HCT116 (cell line): Measurements from ENCODE around the gene GALK1. TPM values are rescaled to one million over a fixed set of nuclear protein-coding genes. Genes with fewer than 3 reads are reported as not detected.

ENCODE experiments used
- ATAC-seq: fragments of 200-7000 bp; cut with Tn5 transposase; 2 replicates; pipeline ENCODE4 v1.9.1; 2020; ENCODE audit warnings: mild to moderate bottlenecking, moderate library complexity
- BruUV-seq: library from RNA; stranded (reverse); fragments of 400-500 nt; replicated peaks from 2 replicates; lab custom pipeline; 2021; lab: Mats Ljungman, UMichigan
- CTCF ChIA-PET: fragments of 300-600 bp; sonication (Branson Sonifier 250); formaldehyde crosslinking; loops from one replicate; lab custom pipeline; 2021; ENCODE audit warnings: antibody characterized with exemption; lab: Charles Lee
- POLR2A ChIA-PET: fragments of 300-600, 350-600 bp; sonication (Branson Sonifier 250); formaldehyde crosslinking; loops from one replicate; lab custom pipeline; 2021; ENCODE audit warnings: antibody characterized with exemption; lab: Charles Lee
- RAD21 ChIA-PET, 2 experiments: fragments of 300-600 bp; sonication (Branson Sonifier 250); formaldehyde crosslinking; loops; one replicate each; lab custom pipeline; 2023; ENCODE audit warnings: low total read pairs in 2 of 2; ENCODE audit not compliant: uncharacterized antibody in 2 of 2, unreplicated experiment in 2 of 2, low non-redundant PET in 1 of 2; lab: Charles Lee
- DNase-seq: peaks from one replicate; pipeline ENCODE4 v3.0.0-alpha.2; 2010; ENCODE audit warnings: low read depth, low spot score
- H2AFZ ChIP-seq: fragments of 200-600 bp; shearing (Covaris generic), sonication (generic); 2 replicates; pipeline ENCODE4 v1.6.1; 2017; ENCODE audit warnings: low read depth, mixed run types, mixed read lengths, antibody characterized with exemption, low read length; ENCODE audit not compliant: poor library complexity, severe bottlenecking
- H3K27ac ChIP-seq: 2 replicates; pipeline ENCODE4 v1.5.1; 2012; ENCODE audit warnings: low read depth, low read length
- H3K27me3 ChIP-seq: fragments of 200-600 bp; sonication (generic); 2 replicates; pipeline ENCODE4 v1.6.1; 2016; ENCODE audit warnings: mixed run types, low read length, mixed read lengths; ENCODE audit not compliant: insufficient read depth
- H3K36me3 ChIP-seq, 2 experiments: fragments of 200-500 bp in 1 of 2; fragments of 200-600 bp in 1 of 2; sonication (Bioruptor generic) in 1 of 2; sonication (generic) in 1 of 2; 2 replicates each; pipeline versions ENCODE4 v1.5.1 to v1.6.1; 2014 to 2016; ENCODE audit warnings: low read length in 2 of 2, inconsistent platforms in 1 of 2, mixed read lengths in 1 of 2, mixed run types in 1 of 2; ENCODE audit not compliant: insufficient read depth in 2 of 2, control insufficient read depth in 1 of 2
- H3K4me1 ChIP-seq, 2 experiments: fragments of 200-600 bp in 1 of 2; sonication (generic) in 1 of 2; 2 replicates each; pipeline versions ENCODE4 v1.5.1 to v1.6.1; 2012 to 2017; ENCODE audit warnings: low read length in 2 of 2, inconsistent platforms in 1 of 2, mild to moderate bottlenecking in 1 of 2, mixed read lengths in 1 of 2, mixed run types in 1 of 2, moderate library complexity in 1 of 2; ENCODE audit not compliant: insufficient read depth in 2 of 2, control insufficient read depth in 1 of 2
- H3K4me2 ChIP-seq: fragments of 200-600 bp; sonication (generic); 2 replicates; pipeline ENCODE4 v1.6.1; 2017; ENCODE audit warnings: mixed run types, low read length, mixed read lengths
- H3K4me3 ChIP-seq, 2 experiments: fragments of 200-600 bp in 1 of 2; sonication (generic) in 1 of 2; replicated peaks in 1 of 2; 2 replicates each; pipeline ENCODE4 v1.5.1; 2011 to 2016; ENCODE audit warnings: low read length in 2 of 2, control low read depth in 1 of 2, low read depth in 1 of 2, mild to moderate bottlenecking in 1 of 2, mixed read lengths in 1 of 2, mixed run types in 1 of 2
- H3K79me2 ChIP-seq: fragments of 200-600 bp; sonication (generic); 2 replicates; pipeline ENCODE4 v1.6.1; 2017; ENCODE audit warnings: mild to moderate bottlenecking, mixed run types, low read length, moderate library complexity, mixed read lengths; ENCODE audit not compliant: insufficient read depth
- H3K9ac ChIP-seq: fragments of 200-600 bp; sonication (generic); 2 replicates; pipeline ENCODE4 v1.6.1; 2016; ENCODE audit warnings: low read length, mixed read lengths
- H3K9me2 ChIP-seq: fragments of 200-600 bp; sonication (generic), shearing (Covaris generic); 2 replicates; pipeline ENCODE4 v1.6.1; 2017; ENCODE audit warnings: mixed run types, mild to moderate bottlenecking, moderate library complexity; ENCODE audit not compliant: insufficient read depth
- H3K9me3 ChIP-seq, 2 experiments: fragments of 200-500 bp in 1 of 2; fragments of 200-600 bp in 1 of 2; sonication (Bioruptor generic) in 1 of 2; sonication (generic) in 1 of 2; 2 replicates each; pipeline ENCODE4 v1.6.1; 2014 to 2017; ENCODE audit warnings: low read length in 2 of 2, mixed read lengths in 2 of 2, inconsistent platforms in 1 of 2, low read depth in 1 of 2, mild to moderate bottlenecking in 1 of 2, mixed run types in 1 of 2, moderate library complexity in 1 of 2; ENCODE audit not compliant: control insufficient read depth in 1 of 2, insufficient read depth in 1 of 2
- H4K20me1 ChIP-seq: fragments of 200-600 bp; sonication (generic), shearing (Covaris generic); 2 replicates; pipeline ENCODE4 v1.6.1; 2017; ENCODE audit warnings: mixed run types, mild to moderate bottlenecking, moderate library complexity; ENCODE audit not compliant: insufficient read depth
- CEBPB ChIP-seq: IDR thresholded peaks from 2 replicates; pipeline ENCODE4 v1.6.1; 2012; ENCODE audit warnings: low read depth
- MAX ChIP-seq: IDR thresholded peaks from 2 replicates; pipeline ENCODE4 v1.6.1; 2012
- REST ChIP-seq: IDR thresholded peaks from 2 replicates; pipeline ENCODE4 v1.6.1; 2012; ENCODE audit warnings: low read depth
- intact Hi-C: fragments of 100-400 bp; cut with micrococcal nuclease; formaldehyde crosslinking; loops from 2 replicates; pipeline ENCODE4 v1.10.0; 2022
- microRNA-seq: library from miRNA; unstranded; fragments of <30 nt; microRNA quantifications from one replicate; pipeline ENCODE4, GENCODE V29; 2016; ENCODE audit warnings: borderline number of aligned reads
- total RNA-seq: library from RNA; stranded (reverse); gene quantifications from one replicate; pipeline ENCODE4 v1.2.1, GENCODE V29; 2021; ENCODE audit not compliant: unreplicated experiment

GALK1 gene
- total RNA-seq, 1 experiment from 2014 or later, result 57.8 TPM

GRCh38 chr17:75712446-75712845 is 52.5 kb downstream of the GALK1 start:
- BruUV-seq, result no TSS peak
- no peaks in the 10 kb centered on the region for H3K79me2 ChIP-seq
- no peaks in the 10 kb centered on the region for H3K9me2 ChIP-seq
- H3K9me3 ChIP-seq, result no peaks in the 10 kb centered on the region
- no peak for TF ChIP-seq CEBPB
- TF ChIP-seq REST, result no peak
- TF ChIP-seq MAX, result no peak
- H3K4me2 ChIP-seq, result no peak overlapping the region
- H4K20me1 ChIP-seq, result no peaks in the 10 kb centered on the region
- no peak for DNase-seq
- CTCF ChIA-PET, result interaction anchor here (1.0 kb wide), 1 partner anchor 10 kb away, joined by 4 read pairs; no protein-coding TSS in a partner anchor
- RAD21 ChIA-PET, result interaction anchor here in 1 of 2 experiments (0.6 kb wide), 1 partner anchor 38 kb away, joined by 4 read pairs; no protein-coding TSS in a partner anchor
- H2AFZ ChIP-seq, result no peak overlapping the region
- ATAC-seq, result no peak
- H3K27ac ChIP-seq, result no peak overlapping the region
- H3K4me1 ChIP-seq, result peaks cover 26 to 44% of the 10 kb centered on the region in 2 experiments
- intact Hi-C loops, result no loop called here
- POLR2A ChIA-PET, result interaction anchor here (0.7 kb wide), 1 partner anchor 68 kb away, joined by 3 read pairs; no protein-coding TSS in a partner anchor
- H3K4me3 ChIP-seq, result no peak overlapping the region
- peaks cover 0 to 7% of the 10 kb centered on the region in 2 experiments; a peak in 1 of 4 replicates for H3K36me3 ChIP-seq
- H3K27me3 ChIP-seq, result no peaks in the 10 kb centered on the region
- H3K9ac ChIP-seq, result no peak overlapping the region

Small RNAs within 50 kb of the gene (microRNA-seq; reads per million reads assigned to microRNA genes)
- 1.2 reads per million for gene MIR4738

Other genes starting within 250 kb of the GALK1 start
- 38.4 TPM for gene CASKIN2, start 249.7 kb downstream of the GALK1 start, total RNA-seq
- 87.3 TPM for gene TSEN54, start 248.7 kb downstream of the GALK1 start, total RNA-seq
- 209 TPM for gene LLGL2, start 239.5 kb downstream of the GALK1 start, total RNA-seq
- gene MYO15B, start 177.4 kb downstream of the GALK1 start, total RNA-seq, result 30.3 TPM
- gene SMIM5, start 131.8 kb downstream of the GALK1 start, total RNA-seq, result 0.12 TPM
- gene RECQL5, start 98.0 kb downstream of the GALK1 start, total RNA-seq, result 83.3 TPM
- 149 TPM for gene SAP30BP, start 97.9 kb downstream of the GALK1 start, total RNA-seq
- 568 TPM for gene ITGB4, start 43.7 kb downstream of the GALK1 start, total RNA-seq
- 40.6 TPM for gene UNK, start 19.6 kb upstream of the GALK1 start, total RNA-seq
- 20.2 TPM for gene UNC13D, start 79.2 kb upstream of the GALK1 start, total RNA-seq
- 132 TPM for gene WBP2, start 90.1 kb upstream of the GALK1 start, total RNA-seq
- gene TRIM47, start 113.4 kb upstream of the GALK1 start, total RNA-seq, result 86.7 TPM
- 53.0 TPM for gene TRIM65, start 131.8 kb upstream of the GALK1 start, total RNA-seq
- gene MRPL38, start 139.7 kb upstream of the GALK1 start, total RNA-seq, result 219 TPM
- gene FBF1, start 175.8 kb upstream of the GALK1 start, total RNA-seq, result 22.8 TPM
- 50.2 TPM for gene ACOX1, start 214.0 kb upstream of the GALK1 start, total RNA-seq
- gene TEN1, start 214.0 kb upstream of the GALK1 start, total RNA-seq, result 18.5 TPM
- gene CDK3, start 235.7 kb upstream of the GALK1 start, total RNA-seq, result 7.1 TPM